ENCODE results near the gene CFAP74. TPM values are rescaled to one million over a fixed set of nuclear protein-coding genes. Genes with fewer than 3 reads are reported as not detected.

CFAP74 gene
- polyA plus RNA-seq, 1 donor from 2014 or later: 0.22 TPM

- H3K9me3 ChIP-seq (ENCODE audit: low read length): no peaks in the 10 kb centered on the region
- TF ChIP-seq TAF1 (IDR thresholded peaks at IDR 0.05; ENCODE audit: low read depth) (no peak), MXI1 (conservative IDR thresholded peaks at IDR 0.05; ENCODE audit: poor library complexity, severe bottlenecking) (no peak), REST (IDR thresholded peaks at IDR 0.05; ENCODE audit: borderline replicate concordance) (no peak), RAD21 (conservative IDR thresholded peaks at IDR 0.05) (no peak), EZH2 (IDR thresholded peaks at IDR 0.05; ENCODE audit: borderline replicate concordance, insufficient read depth, low read length, poor library complexity, severe bottlenecking) (no peak), EP300 (conservative IDR thresholded peaks at IDR 0.05; ENCODE audit: poor library complexity, severe bottlenecking) (no peak), POLR2AphosphoS5 (IDR thresholded peaks at IDR 0.05) (no peak), CTCF (IDR thresholded peaks at IDR 0.05; ENCODE audit: poor library complexity, severe bottlenecking) (no peak), SMC3 (conservative IDR thresholded peaks at IDR 0.05; ENCODE audit: poor library complexity) (no peak)
- H3K27me3 ChIP-seq (ENCODE audit: insufficient read depth, low read depth, low read length): no peaks in the 10 kb centered on the region
- H2AFZ ChIP-seq (ENCODE audit: low read depth, low read length): no peak overlapping the region
- no peaks in the 10 kb centered on the region for H3K79me2 ChIP-seq (replicated peaks; ENCODE audit: insufficient read depth, low read length)
- no peak overlapping the region for H3K27ac ChIP-seq (ENCODE audit: low read length)
- H3K4me3 ChIP-seq (ENCODE audit: low read length): no peak overlapping the region
- no peaks in the 10 kb centered on the region for H3K36me3 ChIP-seq (ENCODE audit: insufficient read depth, low read length)
- H3K9ac ChIP-seq (ENCODE audit: low read length): no peak overlapping the region
- no peak overlapping the region for H3K4me2 ChIP-seq (ENCODE audit: low read length)
- H3K9me2 ChIP-seq (ENCODE audit: insufficient read depth, low read length): no peaks in the 10 kb centered on the region
- no peaks in the 10 kb centered on the region for H4K20me1 ChIP-seq (ENCODE audit: insufficient read depth)
- no peaks in the 10 kb centered on the region for H3F3A ChIP-seq (ENCODE audit: insufficient read depth, low read length, poor library complexity, severe bottlenecking)
Observed at GRCh38 chr1:1971688-1972087, 31.9 kb downstream of the CFAP74 start.

DNA sequence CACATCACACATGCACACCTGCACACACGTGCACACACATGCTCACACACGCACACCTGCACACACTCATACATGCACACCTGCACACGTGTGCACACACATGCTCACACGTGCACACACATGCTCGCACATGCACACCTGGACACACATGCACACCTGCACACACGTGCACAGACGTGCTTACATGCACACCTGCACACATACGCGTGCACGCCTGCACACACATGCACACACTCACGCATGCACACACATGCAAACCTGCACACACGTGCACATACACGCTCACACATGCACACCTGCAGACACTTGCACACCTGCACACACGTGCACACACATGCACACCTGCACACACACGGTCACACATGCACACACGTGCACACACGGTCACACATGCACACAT lies 32.6 kb downstream of the CFAP74 start:
- Histone ChIP-seq H2AFZ (ENCODE audit: low read depth, low read length) (no peak overlapping the region), H3K36me3 (ENCODE audit: insufficient read depth, low read length) (no peaks in the 10 kb centered on the region), H3K27ac (ENCODE audit: low read length) (no peak overlapping the region), H3K9ac (ENCODE audit: low read length) (no peak overlapping the region), H3F3A (ENCODE audit: insufficient read depth, low read length, poor library complexity, severe bottlenecking) (no peaks in the 10 kb centered on the region), H3K79me2 (replicated peaks; ENCODE audit: insufficient read depth, low read length) (no peaks in the 10 kb centered on the region), H3K27me3 (ENCODE audit: insufficient read depth, low read depth, low read length) (no peaks in the 10 kb centered on the region), H3K9me3 (ENCODE audit: low read length) (no peaks in the 10 kb centered on the region), H3K4me3 (ENCODE audit: low read length) (no peak overlapping the region), H3K9me2 (ENCODE audit: insufficient read depth, low read length) (no peaks in the 10 kb centered on the region), H4K20me1 (ENCODE audit: insufficient read depth) (no peaks in the 10 kb centered on the region), H3K4me2 (ENCODE audit: low read length) (no peak overlapping the region)
- TF ChIP-seq MXI1 (conservative IDR thresholded peaks at IDR 0.05; ENCODE audit: poor library complexity, severe bottlenecking): no peak
- no peak for TF ChIP-seq POLR2AphosphoS5 (IDR thresholded peaks at IDR 0.05)
- TF ChIP-seq SMC3 (conservative IDR thresholded peaks at IDR 0.05; ENCODE audit: poor library complexity): no peak
- TF ChIP-seq TAF1 (IDR thresholded peaks at IDR 0.05; ENCODE audit: low read depth): no peak
- no peak for TF ChIP-seq CTCF (IDR thresholded peaks at IDR 0.05; ENCODE audit: poor library complexity, severe bottlenecking)
- TF ChIP-seq EP300 (conservative IDR thresholded peaks at IDR 0.05; ENCODE audit: poor library complexity, severe bottlenecking): no peak
- no peak for TF ChIP-seq RAD21 (conservative IDR thresholded peaks at IDR 0.05)
- no peak for TF ChIP-seq REST (IDR thresholded peaks at IDR 0.05; ENCODE audit: borderline replicate concordance)
- TF ChIP-seq EZH2 (IDR thresholded peaks at IDR 0.05; ENCODE audit: borderline replicate concordance, insufficient read depth, low read length, poor library complexity, severe bottlenecking): no peak

All from neural cell (in vitro differentiated cells).